K562 (cell line): ENCODE data around the gene ARF1. TPM values are rescaled to one million over a fixed set of nuclear protein-coding genes. Genes with fewer than 3 reads are reported as not detected.
A peak's percentile ranks its signal among the peaks of the same experiment; 100 is the strongest.

Source experiments
- CSDE1 ChIP-seq, 2 experiments: fragments of 450-650 bp; IDR thresholded peaks; 2 replicates each; pipeline ENCODE4 v1.6.1; 2016; ENCODE audit warnings: mild to moderate bottlenecking in 1 of 2
- ELF4 ChIP-seq: fragments of 450-650 bp; formaldehyde crosslinking; IDR thresholded peaks from 2 replicates; pipeline ENCODE4 v1.4.0; 2022; ENCODE audit warnings: missing genetic modification characterization
- FOXA3 ChIP-seq, 2 experiments: fragments of 450-650 bp in 1 of 2; sonication (generic) in 1 of 2; formaldehyde crosslinking; IDR thresholded peaks in 1 of 2; conservative IDR thresholded peaks in 1 of 2; 2 replicates each; pipeline versions ENCODE4 v1.4.0 to v1.8.0; 2020 to 2022; ENCODE audit warnings: mild to moderate bottlenecking in 2 of 2, missing genetic modification reagents in 1 of 2
- HSF4 ChIP-seq: fragments of 250-450 bp; sonication (Bioruptor Pico); IDR thresholded peaks from 2 replicates; pipeline ENCODE4 v2.1.2; 2022; ENCODE audit warnings: mild to moderate bottlenecking, moderate library complexity, borderline replicate concordance
- PCBP2 ChIP-seq: fragments of 200-400 bp; formaldehyde crosslinking; IDR thresholded peaks from 2 replicates; pipeline ENCODE4 v1.6.1; 2018; ENCODE audit warnings: low read length, low read depth, mild to moderate bottlenecking, moderate library complexity; ENCODE audit not compliant: poor library complexity, severe bottlenecking
- RBBP5 ChIP-seq: fragments of 200-600 bp; sonication (generic); IDR thresholded peaks from 2 replicates; pipeline ENCODE4 v1.6.1; 2012; ENCODE audit warnings: borderline replicate concordance, mild to moderate bottlenecking, low read length, control low read depth, inconsistent platforms; ENCODE audit not compliant: insufficient read depth, poor library complexity, severe bottlenecking
- SRSF9 ChIP-seq: fragments of 200-400 bp; formaldehyde crosslinking; IDR thresholded peaks from 2 replicates; pipeline ENCODE4 v1.6.1; 2017; ENCODE audit warnings: low read depth, low read length, borderline replicate concordance
- ZNF140 ChIP-seq: fragments of 250-450 bp; sonication (Bioruptor Pico); IDR thresholded peaks from 2 replicates; pipeline ENCODE4 v1.8.0; 2021; ENCODE audit warnings: moderate library complexity, mild to moderate bottlenecking, inconsistent platforms
- ZNF143 ChIP-seq: sonication (generic); formaldehyde crosslinking; IDR thresholded peaks from 2 replicates; pipeline ENCODE4 v1.9.0; 2022; ENCODE audit warnings: mild to moderate bottlenecking, missing genetic modification reagents
- polyA plus RNA-seq, 8 experiments: library from polyadenylated mRNA; depleted of rRNA in 4 of 8; stranded (reverse) in 5 of 8; unstranded in 3 of 8; fragments of >200 nt; fragmentation: Nextera tagmentation in 2 of 8; fragmentation: Illumina TruSeq in 1 of 8; extraction: Ambion mirVana in 2 of 8; extraction: Trizol in 1 of 8; gene quantifications; 2 replicates each; pipeline versions ENCODE4 v1.2.1 to v1.2.3, GENCODE V29; 2011 to 2014; ENCODE audit warnings: inconsistent platforms in 1 of 8, missing spikeins in 1 of 8
- total RNA-seq, 7 experiments: library from RNA; depleted of rRNA in 6 of 7; stranded (reverse); fragments of >200 nt in 6 of 7; fragmentation: Illumina TruSeq in 2 of 7; extraction: Trizol in 2 of 7; gene quantifications; 2 replicates each; pipeline versions ENCODE4 v1.2.1 to v1.2.3, GENCODE V29; 2011 to 2021; ENCODE audit warnings: low replicate concordance in 1 of 7
- TF ChIP-seq, protein P1 (sequence below), 2 experiments: fragments of 450-650 bp; IDR thresholded peaks; 2 replicates each; pipeline ENCODE4 v1.6.1; 2016; ENCODE audit warnings: mild to moderate bottlenecking in 2 of 2, borderline replicate concordance in 1 of 2, low read depth in 1 of 2, moderate library complexity in 1 of 2
- TF ChIP-seq, protein P2 (sequence below): fragments of 250-450 bp; sonication (Bioruptor Pico); IDR thresholded peaks from 2 replicates; pipeline ENCODE4 v1.9.0; 2021; ENCODE audit warnings: mild to moderate bottlenecking
- TF ChIP-seq, protein P3 (sequence below), 3 experiments: fragments of 200-800 bp in 1 of 3; fragments of 250-450 bp in 1 of 3; fragments of 450-650 bp in 1 of 3; sonication (Bioruptor Pico) in 1 of 3; sonication (Bioruptor generic) in 1 of 3; formaldehyde crosslinking in 1 of 3; IDR thresholded peaks; 2 replicates each; pipeline versions ENCODE4 v1.6.1 to v1.8.0; 2016 to 2022; ENCODE audit warnings: mild to moderate bottlenecking in 2 of 3, missing genetic modification characterization in 2 of 3, missing compliant biosample characterization in 1 of 3, moderate library complexity in 1 of 3
- TF ChIP-seq, protein P4 (sequence below): fragments of 450-650 bp; IDR thresholded peaks from 2 replicates; pipeline ENCODE4 v1.6.1; 2016

The ARF1 gene
- total and polyA plus RNA-seq, 9 of the 15 experiments (the other 6 are each of a cell fraction or from before 2014, with no cell fraction given), result 69.8 to 593 (median 325) TPM

DNA sequence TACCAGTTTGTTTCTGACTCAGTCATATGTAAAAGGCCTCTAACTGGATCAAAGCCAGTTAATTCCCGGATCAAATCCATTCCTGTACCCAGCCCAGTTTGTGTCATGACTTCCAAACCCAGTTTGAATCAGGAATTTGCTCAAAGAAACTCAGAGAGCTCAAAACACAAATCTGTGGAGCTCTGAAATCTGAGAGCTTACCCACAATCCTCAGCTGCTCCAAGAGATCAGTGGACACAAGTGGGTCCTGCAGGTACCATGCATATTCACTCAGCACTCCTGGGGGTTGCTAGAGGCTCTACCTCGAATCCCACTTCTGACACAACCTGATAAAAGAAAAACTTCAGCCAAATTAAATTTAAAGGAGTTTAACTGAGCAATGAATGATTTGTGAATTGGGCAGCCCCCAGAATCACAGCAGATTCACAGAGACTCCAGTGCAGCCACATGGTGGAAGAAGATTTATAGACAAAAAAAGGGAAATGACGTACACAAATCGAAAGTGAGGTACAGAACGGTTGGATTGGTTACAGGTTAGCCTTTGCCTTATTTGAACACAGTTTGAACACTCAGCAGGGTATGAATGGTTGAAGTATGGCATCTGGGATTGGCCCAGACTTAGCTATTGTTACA lies 38.5 kb downstream of the ARF1 start (continued):
- TF ChIP-seq, protein P1, sequence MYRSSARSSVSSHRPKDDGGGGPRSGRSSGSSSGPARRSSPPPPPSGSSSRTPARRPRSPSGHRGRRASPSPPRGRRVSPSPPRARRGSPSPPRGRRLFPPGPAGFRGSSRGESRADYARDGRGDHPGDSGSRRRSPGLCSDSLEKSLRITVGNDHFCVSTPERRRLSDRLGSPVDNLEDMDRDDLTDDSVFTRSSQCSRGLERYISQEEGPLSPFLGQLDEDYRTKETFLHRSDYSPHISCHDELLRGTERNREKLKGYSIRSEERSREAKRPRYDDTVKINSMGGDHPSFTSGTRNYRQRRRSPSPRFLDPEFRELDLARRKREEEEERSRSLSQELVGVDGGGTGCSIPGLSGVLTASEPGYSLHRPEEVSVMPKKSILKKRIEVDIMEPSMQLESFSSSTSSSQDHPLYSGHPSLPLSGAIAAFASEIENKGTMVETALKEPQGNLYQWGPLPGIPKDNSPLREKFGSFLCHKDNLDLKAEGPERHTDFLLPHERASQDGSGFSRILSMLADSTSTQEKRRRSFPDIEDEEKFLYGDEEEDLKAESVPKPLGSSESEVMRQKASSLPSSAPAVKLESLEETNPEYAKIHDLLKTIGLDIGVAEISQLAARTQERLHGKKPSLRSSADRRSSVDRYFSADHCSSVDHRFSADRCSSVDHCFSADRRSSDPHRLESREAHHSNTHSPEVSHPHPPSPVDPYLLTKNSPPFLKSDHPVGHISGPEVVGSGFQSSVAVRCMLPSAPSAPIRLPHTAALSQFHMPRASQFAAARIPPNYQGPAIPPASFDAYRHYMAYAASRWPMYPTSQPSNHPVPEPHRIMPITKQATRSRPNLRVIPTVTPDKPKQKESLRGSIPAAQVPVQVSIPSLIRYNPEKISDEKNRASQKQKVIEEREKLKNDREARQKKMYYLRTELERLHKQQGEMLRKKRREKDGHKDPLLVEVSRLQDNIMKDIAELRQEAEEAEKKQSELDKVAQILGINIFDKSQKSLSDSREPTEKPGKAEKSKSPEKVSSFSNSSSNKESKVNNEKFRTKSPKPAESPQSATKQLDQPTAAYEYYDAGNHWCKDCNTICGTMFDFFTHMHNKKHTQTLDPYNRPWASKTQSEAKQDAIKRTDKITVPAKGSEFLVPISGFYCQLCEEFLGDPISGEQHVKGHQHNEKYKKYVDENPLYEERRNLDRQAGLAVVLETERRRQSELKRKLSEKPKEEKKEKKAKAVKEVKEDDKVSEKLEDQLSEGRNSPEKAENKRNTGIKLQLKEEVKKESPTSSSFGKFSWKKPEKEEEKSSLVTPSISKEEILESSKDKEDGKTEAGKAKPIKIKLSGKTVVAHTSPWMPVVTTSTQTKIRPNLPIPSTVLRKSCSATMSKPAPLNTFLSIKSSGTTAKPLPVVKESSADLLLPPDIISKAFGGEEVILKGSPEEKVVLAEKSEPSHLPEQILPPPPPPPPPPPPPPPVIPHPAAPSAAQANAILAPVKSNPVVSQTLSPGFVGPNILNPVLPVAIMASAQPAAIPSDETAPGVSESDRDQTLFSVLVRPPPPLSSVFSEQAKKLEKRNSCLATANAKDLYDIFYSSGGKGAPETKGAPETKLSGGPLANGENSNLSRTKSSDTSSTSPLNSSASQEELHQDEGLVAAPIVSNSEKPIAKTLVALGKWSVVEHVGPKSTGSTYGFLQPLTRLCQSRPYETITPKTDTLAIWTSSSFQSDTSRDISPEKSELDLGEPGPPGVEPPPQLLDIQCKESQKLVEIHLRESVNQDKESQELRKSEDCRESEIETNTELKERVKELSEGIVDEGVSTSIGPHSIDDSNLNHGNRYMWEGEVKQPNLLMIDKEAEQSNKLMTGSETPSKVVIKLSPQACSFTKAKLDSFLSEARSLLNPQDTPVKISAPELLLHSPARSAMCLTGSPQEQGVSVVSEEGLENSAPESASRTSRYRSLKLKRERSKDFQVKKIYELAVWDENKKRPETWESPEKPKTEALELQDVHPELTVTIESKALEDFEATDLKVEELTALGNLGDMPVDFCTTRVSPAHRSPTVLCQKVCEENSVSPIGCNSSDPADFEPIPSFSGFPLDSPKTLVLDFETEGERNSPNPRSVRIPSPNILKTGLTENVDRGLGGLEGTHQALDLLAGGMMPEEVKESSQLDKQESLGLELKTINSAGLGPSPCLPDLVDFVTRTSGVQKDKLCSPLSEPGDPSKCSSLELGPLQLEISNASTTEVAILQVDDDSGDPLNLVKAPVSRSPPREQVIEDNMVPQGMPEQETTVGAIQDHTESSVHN (IDR thresholded peaks at IDR 0.05; ENCODE audit: borderline replicate concordance in 1 of 2, low read depth in 1 of 2), result no peak
- TF ChIP-seq ZNF140 (no peak), RBBP5 (no peak), ELF4 (no peak), FOXA3 (CRISPR knock-in tag; conservative IDR thresholded peaks at IDR 0.05 in 1 of 2, IDR thresholded peaks at IDR 0.05 in 1 of 2) (no peak), PCBP2 (no peak), CSDE1 (IDR thresholded peaks at IDR 0.05) (no peak), SRSF9 (no peak), HSF4 (CRISPR knock-in tag) (no peak), ZNF143 (CRISPR knock-in tag) (peak; percentile 49; the same call in 1 of the 2 replicates)
- TF ChIP-seq, protein P2, sequence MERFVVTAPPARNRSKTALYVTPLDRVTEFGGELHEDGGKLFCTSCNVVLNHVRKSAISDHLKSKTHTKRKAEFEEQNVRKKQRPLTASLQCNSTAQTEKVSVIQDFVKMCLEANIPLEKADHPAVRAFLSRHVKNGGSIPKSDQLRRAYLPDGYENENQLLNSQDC (CRISPR knock-in tag), result no peak
- TF ChIP-seq, protein P3, sequence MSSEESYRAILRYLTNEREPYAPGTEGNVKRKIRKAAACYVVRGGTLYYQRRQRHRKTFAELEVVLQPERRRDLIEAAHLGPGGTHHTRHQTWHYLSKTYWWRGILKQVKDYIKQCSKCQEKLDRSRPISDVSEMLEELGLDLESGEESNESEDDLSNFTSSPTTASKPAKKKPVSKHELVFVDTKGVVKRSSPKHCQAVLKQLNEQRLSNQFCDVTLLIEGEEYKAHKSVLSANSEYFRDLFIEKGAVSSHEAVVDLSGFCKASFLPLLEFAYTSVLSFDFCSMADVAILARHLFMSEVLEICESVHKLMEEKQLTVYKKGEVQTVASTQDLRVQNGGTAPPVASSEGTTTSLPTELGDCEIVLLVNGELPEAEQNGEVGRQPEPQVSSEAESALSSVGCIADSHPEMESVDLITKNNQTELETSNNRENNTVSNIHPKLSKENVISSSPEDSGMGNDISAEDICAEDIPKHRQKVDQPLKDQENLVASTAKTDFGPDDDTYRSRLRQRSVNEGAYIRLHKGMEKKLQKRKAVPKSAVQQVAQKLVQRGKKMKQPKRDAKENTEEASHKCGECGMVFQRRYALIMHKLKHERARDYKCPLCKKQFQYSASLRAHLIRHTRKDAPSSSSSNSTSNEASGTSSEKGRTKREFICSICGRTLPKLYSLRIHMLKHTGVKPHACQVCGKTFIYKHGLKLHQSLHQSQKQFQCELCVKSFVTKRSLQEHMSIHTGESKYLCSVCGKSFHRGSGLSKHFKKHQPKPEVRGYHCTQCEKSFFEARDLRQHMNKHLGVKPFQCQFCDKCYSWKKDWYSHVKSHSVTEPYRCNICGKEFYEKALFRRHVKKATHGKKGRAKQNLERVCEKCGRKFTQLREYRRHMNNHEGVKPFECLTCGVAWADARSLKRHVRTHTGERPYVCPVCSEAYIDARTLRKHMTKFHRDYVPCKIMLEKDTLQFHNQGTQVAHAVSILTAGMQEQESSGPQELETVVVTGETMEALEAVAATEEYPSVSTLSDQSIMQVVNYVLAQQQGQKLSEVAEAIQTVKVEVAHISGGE (CRISPR knock-in tag; IDR thresholded peaks at IDR 0.05), result no peak
- TF ChIP-seq, protein P4, sequence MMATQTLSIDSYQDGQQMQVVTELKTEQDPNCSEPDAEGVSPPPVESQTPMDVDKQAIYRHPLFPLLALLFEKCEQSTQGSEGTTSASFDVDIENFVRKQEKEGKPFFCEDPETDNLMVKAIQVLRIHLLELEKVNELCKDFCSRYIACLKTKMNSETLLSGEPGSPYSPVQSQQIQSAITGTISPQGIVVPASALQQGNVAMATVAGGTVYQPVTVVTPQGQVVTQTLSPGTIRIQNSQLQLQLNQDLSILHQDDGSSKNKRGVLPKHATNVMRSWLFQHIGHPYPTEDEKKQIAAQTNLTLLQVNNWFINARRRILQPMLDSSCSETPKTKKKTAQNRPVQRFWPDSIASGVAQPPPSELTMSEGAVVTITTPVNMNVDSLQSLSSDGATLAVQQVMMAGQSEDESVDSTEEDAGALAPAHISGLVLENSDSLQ, result peak; percentile 58; the same call in 1 of the 2 replicates
